ENCODE measurements around the gene TXLNB.

TXLNB gene

GRCh38 chr6:139329224-139329623 lies 37.4 kb upstream of the TXLNB start:
- Histone ChIP-seq H3K36me3 (ENCODE audit: control insufficient read depth in 2 of 2, insufficient read depth in 2 of 2, low read length in 2 of 2) (no peaks in the 10 kb centered on the region), H3K4me3 (ENCODE audit: low read length in 2 of 2) (no peak overlapping the region), H3K27ac (ENCODE audit: low read length) (no peak overlapping the region), H3K4me1 (ENCODE audit: control insufficient read depth, insufficient read depth, low read length) (no peaks in the 10 kb centered on the region), H3K27me3 (ENCODE audit: control insufficient read depth in 1 of 2, insufficient read depth in 2 of 2, low read length in 2 of 2) (no peaks in the 10 kb centered on the region), H3K9ac (ENCODE audit: low read length in 2 of 2) (no peak overlapping the region), H3K9me3 (ENCODE audit: control insufficient read depth in 2 of 2, low read length in 2 of 2) (no peaks in the 10 kb centered on the region)

GRCh38 chr6:139327038-139327437 lies 35.2 kb upstream of the TXLNB start:
- Histone ChIP-seq H3K4me1 (ENCODE audit: control insufficient read depth, insufficient read depth, low read length) (no peaks in the 10 kb centered on the region), H3K36me3 (ENCODE audit: control insufficient read depth in 2 of 2, insufficient read depth in 2 of 2, low read length in 2 of 2) (no peaks in the 10 kb centered on the region), H3K27ac (ENCODE audit: low read length) (no peak overlapping the region), H3K4me3 (ENCODE audit: low read length in 2 of 2) (no peak overlapping the region), H3K9ac (ENCODE audit: low read length in 2 of 2) (no peak overlapping the region), H3K27me3 (ENCODE audit: control insufficient read depth in 1 of 2, insufficient read depth in 2 of 2, low read length in 2 of 2) (no peaks in the 10 kb centered on the region), H3K9me3 (ENCODE audit: control insufficient read depth in 2 of 2, low read length in 2 of 2) (no peaks in the 10 kb centered on the region)

GRCh38 chr6:139325686-139326085 lies 33.9 kb upstream of the TXLNB start:
- Histone ChIP-seq H3K27ac (ENCODE audit: low read length) (no peak overlapping the region), H3K9ac (ENCODE audit: low read length in 2 of 2) (no peak overlapping the region), H3K4me3 (ENCODE audit: low read length in 2 of 2) (no peak overlapping the region), H3K9me3 (ENCODE audit: control insufficient read depth in 2 of 2, low read length in 2 of 2) (no peaks in the 10 kb centered on the region), H3K4me1 (ENCODE audit: control insufficient read depth, insufficient read depth, low read length) (no peaks in the 10 kb centered on the region), H3K27me3 (ENCODE audit: control insufficient read depth in 1 of 2, insufficient read depth in 2 of 2, low read length in 2 of 2) (no peaks in the 10 kb centered on the region), H3K36me3 (ENCODE audit: control insufficient read depth in 2 of 2, insufficient read depth in 2 of 2, low read length in 2 of 2) (no peaks in the 10 kb centered on the region)

- Histone ChIP-seq H3K4me3 (ENCODE audit: low read length in 2 of 2) (no peak overlapping the region), H3K27me3 (ENCODE audit: control insufficient read depth in 1 of 2, insufficient read depth in 2 of 2, low read length in 2 of 2) (no peaks in the 10 kb centered on the region), H3K27ac (ENCODE audit: low read length) (no peak overlapping the region), H3K4me1 (ENCODE audit: control insufficient read depth, insufficient read depth, low read length) (no peaks in the 10 kb centered on the region), H3K9ac (ENCODE audit: low read length in 2 of 2) (no peak overlapping the region), H3K36me3 (ENCODE audit: control insufficient read depth in 2 of 2, insufficient read depth in 2 of 2, low read length in 2 of 2) (no peaks in the 10 kb centered on the region), H3K9me3 (ENCODE audit: control insufficient read depth in 2 of 2, low read length in 2 of 2) (no peaks in the 10 kb centered on the region)
Measured at GRCh38 chr6:139325125-139325524, 33.3 kb upstream of the TXLNB start.

- Histone ChIP-seq H3K36me3 (ENCODE audit: control insufficient read depth in 2 of 2, insufficient read depth in 2 of 2, low read length in 2 of 2) (no peaks in the 10 kb centered on the region), H3K27me3 (ENCODE audit: control insufficient read depth in 1 of 2, insufficient read depth in 2 of 2, low read length in 2 of 2) (no peaks in the 10 kb centered on the region), H3K4me3 (ENCODE audit: low read length in 2 of 2) (no peak overlapping the region), H3K4me1 (ENCODE audit: control insufficient read depth, insufficient read depth, low read length) (no peaks in the 10 kb centered on the region), H3K27ac (ENCODE audit: low read length) (no peak overlapping the region), H3K9me3 (ENCODE audit: control insufficient read depth in 2 of 2, low read length in 2 of 2) (no peaks in the 10 kb centered on the region), H3K9ac (ENCODE audit: low read length in 2 of 2) (no peak overlapping the region)
Measured at GRCh38 chr6:139324301-139324555, 32.4 kb upstream of the TXLNB start.

GRCh38 chr6:139323511-139324300 lies 31.9 kb upstream of the TXLNB start:
- no peak overlapping the region for H3K9ac ChIP-seq (ENCODE audit: low read length in 2 of 2)
- H3K36me3 ChIP-seq (ENCODE audit: control insufficient read depth in 2 of 2, insufficient read depth in 2 of 2, low read length in 2 of 2): no peaks in the 10 kb centered on the region
- no peaks in the 10 kb centered on the region for H3K9me3 ChIP-seq (ENCODE audit: control insufficient read depth in 2 of 2, low read length in 2 of 2)
- no peaks in the 10 kb centered on the region for H3K27me3 ChIP-seq (ENCODE audit: control insufficient read depth in 1 of 2, insufficient read depth in 2 of 2, low read length in 2 of 2)
- H3K4me3 ChIP-seq (ENCODE audit: low read length in 2 of 2): peak overlapping the region; percentile 17 to 49
- H3K27ac ChIP-seq (ENCODE audit: low read length): no peak overlapping the region
- no peaks in the 10 kb centered on the region for H3K4me1 ChIP-seq (ENCODE audit: control insufficient read depth, insufficient read depth, low read length)

GRCh38 chr6:139320081-139320480 lies 28.3 kb upstream of the TXLNB start:
- Histone ChIP-seq H3K4me3 (ENCODE audit: low read length in 2 of 2) (no peak overlapping the region), H3K27me3 (ENCODE audit: control insufficient read depth in 1 of 2, insufficient read depth in 2 of 2, low read length in 2 of 2) (no peaks in the 10 kb centered on the region), H3K36me3 (ENCODE audit: control insufficient read depth in 2 of 2, insufficient read depth in 2 of 2, low read length in 2 of 2) (no peaks in the 10 kb centered on the region), H3K27ac (ENCODE audit: low read length) (no peak overlapping the region), H3K9ac (ENCODE audit: low read length in 2 of 2) (no peak overlapping the region), H3K9me3 (ENCODE audit: control insufficient read depth in 2 of 2, low read length in 2 of 2) (no peaks in the 10 kb centered on the region), H3K4me1 (ENCODE audit: control insufficient read depth, insufficient read depth, low read length) (no peaks in the 10 kb centered on the region)

GRCh38 chr6:139316622-139317317 lies 25.0 kb upstream of the TXLNB start:
- Histone ChIP-seq H3K9ac (ENCODE audit: low read length in 2 of 2) (no peak overlapping the region), H3K36me3 (ENCODE audit: control insufficient read depth in 2 of 2, insufficient read depth in 2 of 2, low read length in 2 of 2) (no peaks in the 10 kb centered on the region), H3K4me1 (ENCODE audit: control insufficient read depth, insufficient read depth, low read length) (no peaks in the 10 kb centered on the region), H3K4me3 (ENCODE audit: low read length in 2 of 2) (no peak overlapping the region), H3K9me3 (ENCODE audit: control insufficient read depth in 2 of 2, low read length in 2 of 2) (no peaks in the 10 kb centered on the region), H3K27ac (ENCODE audit: low read length) (no peak overlapping the region), H3K27me3 (ENCODE audit: control insufficient read depth in 1 of 2, insufficient read depth in 2 of 2, low read length in 2 of 2) (no peaks in the 10 kb centered on the region)

- Histone ChIP-seq H3K36me3 (ENCODE audit: control insufficient read depth in 2 of 2, insufficient read depth in 2 of 2, low read length in 2 of 2) (no peaks in the 10 kb centered on the region), H3K9me3 (ENCODE audit: control insufficient read depth in 2 of 2, low read length in 2 of 2) (no peaks in the 10 kb centered on the region), H3K9ac (ENCODE audit: low read length in 2 of 2) (no peak overlapping the region), H3K4me3 (ENCODE audit: low read length in 2 of 2) (no peak overlapping the region), H3K27ac (ENCODE audit: low read length) (no peak overlapping the region), H3K27me3 (ENCODE audit: control insufficient read depth in 1 of 2, insufficient read depth in 2 of 2, low read length in 2 of 2) (no peaks in the 10 kb centered on the region), H3K4me1 (ENCODE audit: control insufficient read depth, insufficient read depth, low read length) (no peaks in the 10 kb centered on the region)
Measured at GRCh38 chr6:139313784-139314545, 22.2 kb upstream of the TXLNB start.

GRCh38 chr6:139313229-139313628 lies 21.4 kb upstream of the TXLNB start:
- Histone ChIP-seq H3K36me3 (ENCODE audit: control insufficient read depth in 2 of 2, insufficient read depth in 2 of 2, low read length in 2 of 2) (no peaks in the 10 kb centered on the region), H3K27me3 (ENCODE audit: control insufficient read depth in 1 of 2, insufficient read depth in 2 of 2, low read length in 2 of 2) (no peaks in the 10 kb centered on the region), H3K27ac (ENCODE audit: low read length) (no peak overlapping the region), H3K9me3 (ENCODE audit: control insufficient read depth in 2 of 2, low read length in 2 of 2) (no peaks in the 10 kb centered on the region), H3K4me1 (ENCODE audit: control insufficient read depth, insufficient read depth, low read length) (no peaks in the 10 kb centered on the region), H3K4me3 (ENCODE audit: low read length in 2 of 2) (no peak overlapping the region), H3K9ac (ENCODE audit: low read length in 2 of 2) (no peak overlapping the region)

GRCh38 chr6:139311831-139312230 lies 20.0 kb upstream of the TXLNB start:
- Histone ChIP-seq H3K36me3 (ENCODE audit: control insufficient read depth in 2 of 2, insufficient read depth in 2 of 2, low read length in 2 of 2) (no peaks in the 10 kb centered on the region), H3K27ac (ENCODE audit: low read length) (no peak overlapping the region), H3K27me3 (ENCODE audit: control insufficient read depth in 1 of 2, insufficient read depth in 2 of 2, low read length in 2 of 2) (no peaks in the 10 kb centered on the region), H3K4me3 (ENCODE audit: low read length in 2 of 2) (no peak overlapping the region), H3K4me1 (ENCODE audit: control insufficient read depth, insufficient read depth, low read length) (no peaks in the 10 kb centered on the region), H3K9ac (ENCODE audit: low read length in 2 of 2) (no peak overlapping the region), H3K9me3 (ENCODE audit: control insufficient read depth in 2 of 2, low read length in 2 of 2) (no peaks in the 10 kb centered on the region)
